ENCODE data around the gene EYA2.

The EYA2 gene

GRCh38 chr20:46894579-46894958 lies at the start of gene EYA2:
Gene EYA2, plus strand, starts transcription at chr20:46894843. Its CDS starts 95,168 bp downstream, at chr20:46990011.
- H3K4me3 ChIP-seq (ENCODE audit: low read depth, low read length): no peak within 1 kb of the TSS
- DNase-seq (ENCODE audit: low read depth): no peak
- TF ChIP-seq POLR2A (IDR thresholded peaks at IDR 0.05; ENCODE audit: extremely low read depth, insufficient read length) (no peak), CTCF (IDR thresholded peaks at IDR 0.05; ENCODE audit: low read depth, low read length) (no peak)

- TF ChIP-seq MAX (IDR thresholded peaks at IDR 0.05; ENCODE audit: low read depth, low read length): no peak
- no peak for TF ChIP-seq CTCF (IDR thresholded peaks at IDR 0.05; ENCODE audit: low read depth, low read length)
- TF ChIP-seq MYC (IDR thresholded peaks at IDR 0.05; ENCODE audit: low read depth, low read length): no peak
- TF ChIP-seq POLR2A (IDR thresholded peaks at IDR 0.05; ENCODE audit: extremely low read depth, insufficient read length): no peak
- H3K4me3 ChIP-seq (ENCODE audit: low read depth, low read length): no peak overlapping the region
- DNase-seq (ENCODE audit: low read depth): no peak
Measured at GRCh38 chr20:46844965-46845364, 49.7 kb upstream of the EYA2 start.

- H3K4me3 ChIP-seq (ENCODE audit: low read depth, low read length): no peak overlapping the region
- TF ChIP-seq CTCF (IDR thresholded peaks at IDR 0.05; ENCODE audit: low read depth, low read length): no peak
- no peak for TF ChIP-seq MYC (IDR thresholded peaks at IDR 0.05; ENCODE audit: low read depth, low read length)
- TF ChIP-seq MAX (IDR thresholded peaks at IDR 0.05; ENCODE audit: low read depth, low read length): no peak
- TF ChIP-seq POLR2A (IDR thresholded peaks at IDR 0.05; ENCODE audit: extremely low read depth, insufficient read length): no peak
Measured at GRCh38 chr20:46849269-46849668, 45.4 kb upstream of the EYA2 start.

GRCh38 chr20:46849751-46850150 lies 44.9 kb upstream of the EYA2 start:
- no peak overlapping the region for H3K4me3 ChIP-seq (ENCODE audit: low read depth, low read length)
- no peak for TF ChIP-seq MAX (IDR thresholded peaks at IDR 0.05; ENCODE audit: low read depth, low read length)
- no peak for TF ChIP-seq POLR2A (IDR thresholded peaks at IDR 0.05; ENCODE audit: extremely low read depth, insufficient read length)
- DNase-seq (ENCODE audit: low read depth): no peak

More at GRCh38 chr20:46849269-46849668, 45.4 kb upstream of the EYA2 start:
- no peak for DNase-seq (ENCODE audit: low read depth)

- H3K4me3 ChIP-seq (ENCODE audit: low read depth, low read length): no peak overlapping the region
- TF ChIP-seq POLR2A (IDR thresholded peaks at IDR 0.05; ENCODE audit: extremely low read depth, insufficient read length): no peak
- TF ChIP-seq MYC (IDR thresholded peaks at IDR 0.05; ENCODE audit: low read depth, low read length): no peak
- TF ChIP-seq MAX (IDR thresholded peaks at IDR 0.05; ENCODE audit: low read depth, low read length): no peak
- no peak for TF ChIP-seq CTCF (IDR thresholded peaks at IDR 0.05; ENCODE audit: low read depth, low read length)
Measured at GRCh38 chr20:46850416-46850815, 44.2 kb upstream of the EYA2 start.

GRCh38 chr20:46850896-46851295 lies 43.7 kb upstream of the EYA2 start:
- TF ChIP-seq MAX (IDR thresholded peaks at IDR 0.05; ENCODE audit: low read depth, low read length) (no peak), POLR2A (IDR thresholded peaks at IDR 0.05; ENCODE audit: extremely low read depth, insufficient read length) (no peak), CTCF (IDR thresholded peaks at IDR 0.05; ENCODE audit: low read depth, low read length) (no peak), MYC (IDR thresholded peaks at IDR 0.05; ENCODE audit: low read depth, low read length) (no peak)
- no peak overlapping the region for H3K4me3 ChIP-seq (ENCODE audit: low read depth, low read length)
- DNase-seq (ENCODE audit: low read depth): no peak

More at GRCh38 chr20:46850416-46850815, 44.2 kb upstream of the EYA2 start:
- DNase-seq (ENCODE audit: low read depth): no peak

Measured in NB4 (cell line).